ENCODE data around the gene TLE4.

GRCh38 chr9:79578891-79579290, 7.1 kb downstream of the TLE4 start:
- TF ChIP-seq EZH2 (optimal IDR thresholded peaks at IDR 0.05; ENCODE audit: low read depth, low read length) (no peak), EZH2phosphoT487 (IDR thresholded peaks at IDR 0.05; ENCODE audit: low read length) (no peak)
- TF ChIP-seq, protein P1, sequence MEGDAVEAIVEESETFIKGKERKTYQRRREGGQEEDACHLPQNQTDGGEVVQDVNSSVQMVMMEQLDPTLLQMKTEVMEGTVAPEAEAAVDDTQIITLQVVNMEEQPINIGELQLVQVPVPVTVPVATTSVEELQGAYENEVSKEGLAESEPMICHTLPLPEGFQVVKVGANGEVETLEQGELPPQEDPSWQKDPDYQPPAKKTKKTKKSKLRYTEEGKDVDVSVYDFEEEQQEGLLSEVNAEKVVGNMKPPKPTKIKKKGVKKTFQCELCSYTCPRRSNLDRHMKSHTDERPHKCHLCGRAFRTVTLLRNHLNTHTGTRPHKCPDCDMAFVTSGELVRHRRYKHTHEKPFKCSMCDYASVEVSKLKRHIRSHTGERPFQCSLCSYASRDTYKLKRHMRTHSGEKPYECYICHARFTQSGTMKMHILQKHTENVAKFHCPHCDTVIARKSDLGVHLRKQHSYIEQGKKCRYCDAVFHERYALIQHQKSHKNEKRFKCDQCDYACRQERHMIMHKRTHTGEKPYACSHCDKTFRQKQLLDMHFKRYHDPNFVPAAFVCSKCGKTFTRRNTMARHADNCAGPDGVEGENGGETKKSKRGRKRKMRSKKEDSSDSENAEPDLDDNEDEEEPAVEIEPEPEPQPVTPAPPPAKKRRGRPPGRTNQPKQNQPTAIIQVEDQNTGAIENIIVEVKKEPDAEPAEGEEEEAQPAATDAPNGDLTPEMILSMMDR (IDR thresholded peaks at IDR 0.05; ENCODE audit: low read length), result no peak
